Hematopoietic multipotent progenitor cell treated with erythropoietin and hydrocortisone succinate and interleukin-3 and kit ligand, for 15 days (in vitro differentiated cells): ENCODE results near the gene MDM1.

Experiments used
- DNase-seq: peaks from one replicate; pipeline ENCODE4 v3.0.0-alpha.2; 2015; ENCODE audit warnings: low spot score

MDM1 gene

GRCh38 chr12:68319988-68320623 lies 12.1 kb downstream of the MDM1 start:
- no peak for DNase-seq

- DNase-seq = peak; percentile 71
These were observed 15.0 kb downstream of the MDM1 start for GRCh38 chr12:68317047-68317667.

- DNase-seq = no peak
These were observed 21.8 kb downstream of the MDM1 start for GRCh38 chr12:68310370-68310769.

- no peak for DNase-seq
These were observed 25.6 kb downstream of the MDM1 start for GRCh38 chr12:68306564-68306963.

GRCh38 chr12:68305278-68305677 lies 26.9 kb downstream of the MDM1 start:
- DNase-seq = no peak

GRCh38 chr12:68304626-68305025 lies 27.5 kb downstream of the MDM1 start:
- no peak for DNase-seq

- no peak for DNase-seq
These were observed 28.3 kb downstream of the MDM1 start for GRCh38 chr12:68303850-68304249.

- no peak for DNase-seq
These were observed 34.2 kb downstream of the MDM1 start for GRCh38 chr12:68297929-68298328.

- DNase-seq = no peak
These were observed 37.9 kb downstream of the MDM1 start for GRCh38 chr12:68294251-68294650.

- no peak for DNase-seq
These were observed 38.8 kb downstream of the MDM1 start for GRCh38 chr12:68293347-68293746.

GRCh38 chr12:68292151-68292943 lies 39.8 kb downstream of the MDM1 start:
- DNase-seq = no peak

- no peak for DNase-seq
These were observed 40.6 kb downstream of the MDM1 start for GRCh38 chr12:68291396-68292036.

- DNase-seq = no peak
These were observed 42.0 kb downstream of the MDM1 start for GRCh38 chr12:68290126-68290525.

- no peak for DNase-seq
These were observed 45.1 kb downstream of the MDM1 start for GRCh38 chr12:68287106-68287505.

- no peak for DNase-seq
These were observed 45.8 kb downstream of the MDM1 start for GRCh38 chr12:68286396-68286795.

- DNase-seq = no peak
These were observed 46.6 kb downstream of the MDM1 start for GRCh38 chr12:68285541-68285940.

- no peak for DNase-seq
These were observed 50.7 kb downstream of the MDM1 start for GRCh38 chr12:68281322-68282077.

GRCh38 chr12:68280240-68280639 lies 51.9 kb downstream of the MDM1 start:
- DNase-seq = no peak

GRCh38 chr12:68279227-68280054 lies 52.7 kb downstream of the MDM1 start:
- DNase-seq = peak; percentile 11

- no peak for DNase-seq
These were observed 55.7 kb downstream of the MDM1 start for GRCh38 chr12:68276402-68276930.

- no peak for DNase-seq
These were observed 59.4 kb downstream of the MDM1 start for GRCh38 chr12:68272732-68273131.
